Medulla oblongata (tissue), 1 donor: ENCODE measurements around the gene SSC5D.

ENCODE experiments used
- DNase-seq: peaks from one replicate; pipeline ENCODE4 v3.0.0-alpha.2; 2015; ENCODE audit errors: extremely low spot score

Gene SSC5D

GRCh38 chr19:55554741-55555152 lies 66.5 kb downstream of the SSC5D start:
- DNase-seq = no peak

DNA sequence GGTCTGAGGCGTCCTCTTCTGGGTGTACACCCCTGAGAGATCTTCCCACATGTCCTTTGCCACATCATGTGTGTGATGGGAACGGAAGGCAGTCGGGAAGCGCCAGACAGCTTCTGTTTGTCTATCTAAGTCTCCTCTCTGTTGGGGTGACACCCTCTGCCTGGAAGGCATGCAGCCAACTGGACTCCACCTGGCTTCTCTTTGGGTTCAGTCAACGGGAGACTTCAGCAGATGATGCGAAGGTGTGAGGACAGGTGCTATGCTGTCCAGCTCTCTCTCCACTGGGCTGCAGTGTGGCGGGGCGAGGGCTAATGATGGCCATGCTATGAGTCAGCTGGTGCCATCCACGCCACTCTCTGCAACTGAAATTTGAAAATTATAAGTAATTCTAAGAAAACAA lies 71.4 kb downstream of the SSC5D start:
- DNase-seq = no peak

- no peak for DNase-seq
These were observed 75.0 kb downstream of the SSC5D start for GRCh38 chr19:55563261-55563690.

GRCh38 chr19:55566823-55567222 lies 78.6 kb downstream of the SSC5D start:
- no peak for DNase-seq

GRCh38 chr19:55567708-55568328 lies 79.6 kb downstream of the SSC5D start:
- DNase-seq = no peak
